IMR-90 (cell line): ENCODE results near the gene ST7. TPM values are rescaled to one million over a fixed set of nuclear protein-coding genes. Genes with fewer than 3 reads are reported as not detected.

Experiments
- ATAC-seq: fragments of 200-7000 bp; cut with Tn5 transposase; 2 replicates; pipeline ENCODE4 v1.9.1; 2020; ENCODE audit warnings: low read depth, mild to moderate bottlenecking, moderate library complexity
- BruUV-seq: library from RNA; stranded (reverse); fragments of 400-500 nt; replicated peaks from 2 replicates; lab custom pipeline; 2021; lab: Mats Ljungman, UMichigan
- CTCF ChIA-PET: fragments of 300-600 bp; formaldehyde crosslinking; extraction: SDS; loops from one replicate; lab custom pipeline; 2021; ENCODE audit warnings: antibody characterized with exemption; lab: Yijun Ruan, JAX
- POLR2A ChIA-PET: fragments of 300-600 bp; sonication (Branson Sonifier 250); formaldehyde crosslinking; loops from one replicate; lab custom pipeline; 2022; ENCODE audit warnings: antibody characterized with exemption; ENCODE audit not compliant: unreplicated experiment; lab: Charles Lee
- DNase-seq: peaks from one replicate; pipeline ENCODE4 v3.0.0; 2013
- H2AFZ ChIP-seq: replicated peaks from 2 replicates; pipeline ENCODE3; 2013; ENCODE audit warnings: low read length, mild to moderate bottlenecking; ENCODE audit not compliant: poor library complexity
- H2AK5ac ChIP-seq: 2 replicates; pipeline ENCODE4 v1.6.1; 2013; ENCODE audit warnings: low read depth, low read length, inconsistent platforms
- H2AK9ac ChIP-seq: replicated peaks from 2 replicates; pipeline ENCODE3; 2013; ENCODE audit warnings: mild to moderate bottlenecking, low read depth, low read length, moderate library complexity; ENCODE audit not compliant: poor library complexity
- H2BK120ac ChIP-seq: 2 replicates; pipeline ENCODE4 v1.6.1; 2013; ENCODE audit warnings: low read depth, low read length, inconsistent platforms
- H2BK15ac ChIP-seq: 3 replicates; pipeline ENCODE4 v1.6.1; 2013; ENCODE audit warnings: low read depth, low read length, inconsistent platforms
- H2BK20ac ChIP-seq: 2 replicates; pipeline ENCODE4 v1.6.1; 2013; ENCODE audit warnings: low read depth, mild to moderate bottlenecking, inconsistent platforms, low read length, moderate library complexity
- H2BK5ac ChIP-seq: 2 replicates; pipeline ENCODE4 v1.6.1; 2013; ENCODE audit warnings: mild to moderate bottlenecking, low read depth, low read length, inconsistent platforms; ENCODE audit not compliant: poor library complexity, severe bottlenecking
- H3K14ac ChIP-seq: replicated peaks from 2 replicates; pipeline ENCODE4 v1.6.1; 2013; ENCODE audit warnings: low read depth, low read length, inconsistent platforms
- H3K18ac ChIP-seq: 2 replicates; pipeline ENCODE4 v1.6.1; 2013; ENCODE audit warnings: low read depth, low read length, control low read depth
- H3K23ac ChIP-seq: 2 replicates; pipeline ENCODE4 v1.6.1; 2013; ENCODE audit warnings: low read depth, low read length, inconsistent platforms
- H3K27ac ChIP-seq: 2 replicates; pipeline ENCODE4 v1.5.1; 2013; ENCODE audit warnings: mild to moderate bottlenecking, control low read depth, low read length; ENCODE audit not compliant: insufficient read depth
- H3K27me3 ChIP-seq: 2 replicates; pipeline ENCODE4 v1.6.1; 2013; ENCODE audit warnings: low read length; ENCODE audit not compliant: control insufficient read depth, insufficient read depth
- H3K36me3 ChIP-seq: 2 replicates; pipeline ENCODE4 v1.6.1; 2013; ENCODE audit warnings: low read length, mixed read lengths; ENCODE audit not compliant: control insufficient read depth, insufficient read depth
- H3K4ac ChIP-seq: 2 replicates; pipeline ENCODE4 v1.6.1; 2013; ENCODE audit warnings: low read depth, low read length, inconsistent platforms
- H3K4me1 ChIP-seq: 2 replicates; pipeline ENCODE4 v1.6.1; 2013; ENCODE audit warnings: low read length, mixed read lengths; ENCODE audit not compliant: control insufficient read depth, insufficient read depth
- H3K4me2 ChIP-seq: 2 replicates; pipeline ENCODE4 v1.6.1; 2013; ENCODE audit warnings: low read depth, mild to moderate bottlenecking, control low read depth, low read length, moderate library complexity
- H3K4me3 ChIP-seq: 2 replicates; pipeline ENCODE4 v1.5.1; 2013; ENCODE audit warnings: low read depth, mild to moderate bottlenecking, control low read depth, low read length, moderate library complexity; ENCODE audit not compliant: insufficient read depth
- H3K56ac ChIP-seq: 2 replicates; pipeline ENCODE4 v1.6.1; 2013; ENCODE audit warnings: low read length, inconsistent platforms; ENCODE audit not compliant: insufficient read depth; ENCODE audit errors: extremely low read depth
- H3K79me1 ChIP-seq, 2 experiments: 2 replicates each; pipeline ENCODE4 v1.6.1; 2013; ENCODE audit warnings: low read length in 2 of 2, inconsistent platforms in 1 of 2, low read depth in 1 of 2
- H3K9ac ChIP-seq: 2 replicates; pipeline ENCODE4 v1.6.1; 2013; ENCODE audit warnings: low read depth, low read length, control low read depth
- H3K9me1 ChIP-seq: 2 replicates; pipeline ENCODE4 v1.6.1; 2013; ENCODE audit warnings: low read length, inconsistent platforms; ENCODE audit not compliant: insufficient read depth
- H3K9me3 ChIP-seq: 2 replicates; pipeline ENCODE4 v1.6.1; 2013; ENCODE audit warnings: low read length; ENCODE audit not compliant: control insufficient read depth, insufficient read depth
- H4K20me1 ChIP-seq: 2 replicates; pipeline ENCODE4 v1.6.1; 2013; ENCODE audit warnings: low read length, inconsistent platforms; ENCODE audit not compliant: insufficient read depth
- H4K5ac ChIP-seq: 2 replicates; pipeline ENCODE4 v1.6.1; 2013; ENCODE audit warnings: mild to moderate bottlenecking, low read depth, low read length, control low read depth
- H4K8ac ChIP-seq, 2 experiments: 2 replicates each; pipeline ENCODE4 v1.6.1; 2013; ENCODE audit warnings: low read depth in 2 of 2, low read length in 2 of 2, control low read depth in 1 of 2, inconsistent platforms in 1 of 2
- H4K91ac ChIP-seq: 2 replicates; pipeline ENCODE4 v1.6.1; 2013; ENCODE audit warnings: low read depth, low read length, inconsistent platforms; ENCODE audit not compliant: insufficient read depth
- MXI1 ChIP-seq: IDR thresholded peaks from 2 replicates; pipeline ENCODE4 v1.6.1; 2012; ENCODE audit warnings: low read depth, mild to moderate bottlenecking, low read length, moderate library complexity, borderline replicate concordance
- RCOR1 ChIP-seq: IDR thresholded peaks from 2 replicates; pipeline ENCODE4 v1.6.1; 2012; ENCODE audit warnings: mild to moderate bottlenecking, low read length, improper control_type of control experiment; ENCODE audit not compliant: insufficient replicate concordance
- WGBS, 2 experiments: methylation state at CpG; one replicate each; pipeline versions ENCODE4 v1.1.5 to v1.1.7; 2013; ENCODE audit warnings: missing lambda C conversion rate in 2 of 2; ENCODE audit not compliant: insufficient read length in 1 of 2; ENCODE audit errors: extremely low coverage in 2 of 2; 5-methylcytosine and 5-hydroxymethylcytosine counted together
- dilution Hi-C: fragments of 300-500 bp; cut with HindIII; formaldehyde crosslinking; loops from one replicate; pipeline ENCODE4 v1.14.3; 2018; ENCODE audit warnings: low sequenced_read_pairs; ENCODE audit not compliant: unreplicated experiment
- in situ Hi-C: fragments of 300-500 bp; cut with MboI; formaldehyde crosslinking; loops from 3 replicates; pipeline ENCODE4 v1.14.3; 2019; ENCODE audit warnings: low sequenced_read_pairs, inconsistent platforms, mixed read lengths
- intact Hi-C: fragments of 100-400 bp; cut with micrococcal nuclease; formaldehyde crosslinking; loops from 2 replicates; pipeline ENCODE4 v1.10.0; 2022
- polyA plus RNA-seq, 3 experiments: library from polyadenylated mRNA; depleted of rRNA; stranded (reverse); fragments of >200 nt; gene quantifications; 2 replicates each; pipeline ENCODE4 v1.2.3, GENCODE V29; 2012; ENCODE audit warnings: low replicate concordance in 1 of 3
- total RNA-seq: library from RNA; depleted of rRNA; stranded (reverse); fragments of >200 nt; gene quantifications from 2 replicates; pipeline ENCODE4 v1.2.3, GENCODE V29; 2012

The ST7 gene
- total and polyA plus RNA-seq, 2 of the 4 experiments (the other 2 are of a cell fraction) = 18.6 to 26.0 TPM

DNA sequence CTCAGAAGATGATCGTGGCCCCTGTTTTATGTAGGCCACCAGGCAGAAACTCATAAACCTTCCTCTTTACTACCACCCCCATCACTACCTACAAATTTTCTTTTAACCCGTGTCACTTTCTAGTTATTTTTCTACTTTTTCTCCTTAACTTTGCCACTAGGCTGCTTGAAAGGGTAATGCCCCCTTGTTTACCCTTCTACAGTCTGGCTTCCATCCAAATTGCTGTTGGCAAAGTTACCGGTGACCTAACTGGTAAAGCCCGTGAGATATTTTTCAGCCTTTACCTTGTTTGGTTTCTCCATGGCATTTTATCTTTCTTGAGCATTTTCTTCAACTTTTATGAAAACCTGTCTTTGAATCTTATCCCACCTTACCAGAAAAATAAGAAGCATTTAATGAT lies 216.6 kb downstream of the ST7 start:
- DNase-seq (no peak), ATAC-seq (no peak)
- Histone ChIP-seq H2AK5ac (no peak overlapping the region), H3K23ac (no peak overlapping the region), H2BK5ac (no peak overlapping the region), H4K91ac (no peak overlapping the region), H4K20me1 (no peaks in the 10 kb centered on the region), H3K9me1 (peaks cover 18% of the 10 kb centered on the region), H4K8ac (0 out of 4 replicates have a peak overlapping the region, but pooled peaks of 1 of the 2 experiments have one; percentile 20), H3K4me2 (no peak overlapping the region), H3K4me3 (no peak overlapping the region), H3K79me1 (no peaks in the 10 kb centered on the region), H3K4ac (no peak overlapping the region; the same call in 1 of the 2 replicates), H3K18ac (no peak overlapping the region), H3K27me3 (no peaks in the 10 kb centered on the region), H3K9ac (no peak overlapping the region), H3K4me1 (peaks cover 8% of the 10 kb centered on the region), H3K14ac (no peak overlapping the region), H2BK120ac (no peak overlapping the region), H2AK9ac (no peak overlapping the region), H3K9me3 (no peaks in the 10 kb centered on the region), H4K5ac (no peak overlapping the region), H3K56ac (no peak overlapping the region), H2AFZ (no peak overlapping the region), H3K27ac (no peak overlapping the region), H2BK15ac (peak overlapping the region; percentile 41; the same call in 1 of the 3 replicates), H2BK20ac (no peak overlapping the region), H3K36me3 (peaks cover 5% of the 10 kb centered on the region; the same call in 1 of the 2 replicates)
- TF ChIP-seq MXI1 = no peak
- TF ChIP-seq RCOR1 = no peak
- 93 to 100% methylated on average over 1 to 2 of the region's 4 CpGs for WGBS, 2 experiments
- no TSS peak for BruUV-seq
- intact Hi-C loops (no loop called here), in situ Hi-C loops (no loop called here), dilution Hi-C loops (no loop called here)
- POLR2A ChIA-PET = no interaction called here
- CTCF ChIA-PET = no interaction called here
